ENCODE results near the gene LRRFIP1. TPM values are rescaled to one million over a fixed set of nuclear protein-coding genes. Genes with fewer than 3 reads are reported as not detected.

Gene LRRFIP1
- total and polyA plus RNA-seq, 2 of the 13 experiments (the other 11 are each of a cell fraction or from before 2014, with no cell fraction given), result 15.9 to 40.5 TPM

DNA sequence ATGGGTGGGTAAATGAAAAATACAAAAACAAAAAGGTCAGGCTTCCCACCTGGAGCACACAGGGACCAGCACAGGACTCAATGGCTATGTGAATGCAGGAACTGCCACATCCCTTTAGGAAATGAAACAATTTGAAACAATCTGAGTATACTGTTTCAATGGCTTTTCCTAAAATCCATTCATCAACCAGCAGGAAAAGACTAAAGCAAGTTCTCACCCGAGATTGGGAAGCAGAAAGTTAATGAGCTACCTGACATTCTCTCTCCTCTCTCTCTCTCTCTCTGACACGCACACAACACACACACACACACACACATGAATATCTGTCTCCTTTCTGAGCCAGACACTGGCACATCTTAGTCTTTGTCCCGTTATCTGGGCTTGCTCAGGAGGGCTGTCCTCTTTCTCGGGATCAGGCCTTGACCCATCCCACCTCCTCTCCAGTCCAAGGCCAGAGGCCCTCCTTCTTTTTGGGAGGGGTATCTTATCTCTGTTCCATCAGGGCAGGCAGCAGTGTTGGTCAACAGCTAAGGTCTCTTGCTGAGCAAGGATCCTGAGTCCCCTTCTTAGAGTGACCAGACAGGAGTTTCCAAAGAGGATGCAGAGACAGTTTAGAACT is 11.6 kb upstream of the LRRFIP1 start (continued):
- TF ChIP-seq ZNF382 (CRISPR knock-in tag; IDR thresholded peaks at IDR 0.05; ENCODE audit: borderline replicate concordance) (no peak), THAP7 (CRISPR knock-in tag; IDR thresholded peaks at IDR 0.05) (no peak), ZNF343 (CRISPR knock-in tag; IDR thresholded peaks at IDR 0.05) (no peak), ZFYVE20 (CRISPR knock-in tag; IDR thresholded peaks at IDR 0.05; ENCODE audit: borderline replicate concordance, low read depth) (no peak), ZNF746 (CRISPR knock-in tag; IDR thresholded peaks at IDR 0.05) (0 out of 2 replicates have a peak, but pooled peaks have one; percentile 39), E2F5 (CRISPR knock-in tag; conservative IDR thresholded peaks at IDR 0.05) (no peak)
- TF ChIP-seq, protein P1, sequence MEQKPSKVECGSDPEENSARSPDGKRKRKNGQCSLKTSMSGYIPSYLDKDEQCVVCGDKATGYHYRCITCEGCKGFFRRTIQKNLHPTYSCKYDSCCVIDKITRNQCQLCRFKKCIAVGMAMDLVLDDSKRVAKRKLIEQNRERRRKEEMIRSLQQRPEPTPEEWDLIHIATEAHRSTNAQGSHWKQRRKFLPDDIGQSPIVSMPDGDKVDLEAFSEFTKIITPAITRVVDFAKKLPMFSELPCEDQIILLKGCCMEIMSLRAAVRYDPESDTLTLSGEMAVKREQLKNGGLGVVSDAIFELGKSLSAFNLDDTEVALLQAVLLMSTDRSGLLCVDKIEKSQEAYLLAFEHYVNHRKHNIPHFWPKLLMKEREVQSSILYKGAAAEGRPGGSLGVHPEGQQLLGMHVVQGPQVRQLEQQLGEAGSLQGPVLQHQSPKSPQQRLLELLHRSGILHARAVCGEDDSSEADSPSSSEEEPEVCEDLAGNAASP (CRISPR knock-in tag; IDR thresholded peaks at IDR 0.05; ENCODE audit: borderline replicate concordance), result no peak

DNA sequence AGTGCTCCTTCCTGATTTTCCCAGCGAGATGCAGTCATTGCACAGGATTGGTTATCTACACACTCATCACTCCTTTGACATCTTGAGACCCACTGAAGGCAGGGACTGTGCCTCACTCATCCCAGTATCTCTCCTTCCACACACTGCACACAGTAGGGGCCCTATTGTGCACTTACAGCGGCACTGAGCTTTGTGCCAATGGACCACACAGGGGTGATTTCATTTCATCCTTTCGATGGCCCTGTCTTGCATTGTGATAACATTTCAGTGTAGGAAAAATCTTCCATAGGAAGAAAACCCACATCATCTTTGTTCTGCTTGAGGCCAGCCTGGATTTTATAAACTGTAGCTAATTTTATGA is 11.0 kb upstream of the LRRFIP1 start:
- Histone ChIP-seq H3K9me3 (ENCODE audit: low read length) (no peaks in the 10 kb centered on the region), H3K4me1 (ENCODE audit: insufficient read depth, low read length) (peaks cover 39% of the 10 kb centered on the region), H3K36me3 (replicated peaks in 1 of 2; ENCODE audit: control insufficient read depth in 1 of 2, insufficient read depth in 2 of 2, low read length in 2 of 2) (no peaks in the 10 kb centered on the region), H3K9ac (ENCODE audit: insufficient read depth, low read depth, low read length) (no peak overlapping the region), H3K27me3 (ENCODE audit: control insufficient read depth in 1 of 2, insufficient read depth in 2 of 2, low read length in 2 of 2) (peaks cover 0 to 39% of the 10 kb centered on the region in 2 experiments; a peak in 3 of 5 replicates), H3K4me2 (ENCODE audit: low read depth, low read length) (peak overlapping the region; percentile 37; the same call in 1 of the 2 replicates), H4K20me1 (ENCODE audit: insufficient read depth, low read length) (no peaks in the 10 kb centered on the region), H3K4me3 (replicated peaks in 1 of 3; ENCODE audit: insufficient read depth in 1 of 3, low read depth in 2 of 3, low read length in 3 of 3) (no peak overlapping the region), H3K27ac (ENCODE audit: extremely low read length, insufficient read depth, low read length) (no peak overlapping the region), H2AFZ (ENCODE audit: low read length) (no peak overlapping the region), H3K79me2 (ENCODE audit: insufficient read depth, low read length) (no peaks in the 10 kb centered on the region)
- ChIA-PET POLR2A (interaction anchor here (1.3 kb wide), 1 partner anchor 53 kb away, joined by 3 read pairs; no protein-coding TSS in a partner anchor), CTCF (ENCODE audit: low intra/inter-chr PET ratio, low total read pairs) (no interaction called here)
- no peak for ATAC-seq
- intact Hi-C loops (cut with micrococcal nuclease; ENCODE audit: unreplicated experiment) (no loop called here), in situ Hi-C loops (cut with HindIII; ENCODE audit: extremely low pct_ligation_motif_present, low pct_unique_long_range_greater_than_20kb) (no loop called here)
- WGBS (ENCODE audit: low lambda C conversion rate), result 58% methylated on average over 3 of the region's 3 CpGs
- BruUV-seq (replicated peaks), result no TSS peak
- DNase-seq (ENCODE audit: low spot score), result no peak
- no peak for FAIRE-seq
- TF ChIP-seq, protein P2, sequence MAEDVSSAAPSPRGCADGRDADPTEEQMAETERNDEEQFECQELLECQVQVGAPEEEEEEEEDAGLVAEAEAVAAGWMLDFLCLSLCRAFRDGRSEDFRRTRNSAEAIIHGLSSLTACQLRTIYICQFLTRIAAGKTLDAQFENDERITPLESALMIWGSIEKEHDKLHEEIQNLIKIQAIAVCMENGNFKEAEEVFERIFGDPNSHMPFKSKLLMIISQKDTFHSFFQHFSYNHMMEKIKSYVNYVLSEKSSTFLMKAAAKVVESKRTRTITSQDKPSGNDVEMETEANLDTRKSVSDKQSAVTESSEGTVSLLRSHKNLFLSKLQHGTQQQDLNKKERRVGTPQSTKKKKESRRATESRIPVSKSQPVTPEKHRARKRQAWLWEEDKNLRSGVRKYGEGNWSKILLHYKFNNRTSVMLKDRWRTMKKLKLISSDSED (CRISPR knock-in tag; IDR thresholded peaks at IDR 0.05), result no peak
- no peak for TF ChIP-seq NR3C1 (CRISPR knock-in tag; IDR thresholded peaks at IDR 0.05)
- no peak for TF ChIP-seq ZNF619 (CRISPR knock-in tag; IDR thresholded peaks at IDR 0.05)
- TF ChIP-seq JARID2 (CRISPR knock-in tag; IDR thresholded peaks at IDR 0.05; ENCODE audit: insufficient replicate concordance), result no peak
- no peak for TF ChIP-seq HHEX (CRISPR knock-in tag; IDR thresholded peaks at IDR 0.05)
- TF ChIP-seq ZNF44 (CRISPR knock-in tag; IDR thresholded peaks at IDR 0.05), result no peak
- no peak for TF ChIP-seq ZNF350 (CRISPR knock-in tag; IDR thresholded peaks at IDR 0.05; ENCODE audit: borderline replicate concordance, low read depth)
- no peak for TF ChIP-seq FOXA1 (IDR thresholded peaks at IDR 0.05)
- no peak for TF ChIP-seq FOXA1 (CRISPR knock-in tag; IDR thresholded peaks at IDR 0.05)
- TF ChIP-seq, protein P3, sequence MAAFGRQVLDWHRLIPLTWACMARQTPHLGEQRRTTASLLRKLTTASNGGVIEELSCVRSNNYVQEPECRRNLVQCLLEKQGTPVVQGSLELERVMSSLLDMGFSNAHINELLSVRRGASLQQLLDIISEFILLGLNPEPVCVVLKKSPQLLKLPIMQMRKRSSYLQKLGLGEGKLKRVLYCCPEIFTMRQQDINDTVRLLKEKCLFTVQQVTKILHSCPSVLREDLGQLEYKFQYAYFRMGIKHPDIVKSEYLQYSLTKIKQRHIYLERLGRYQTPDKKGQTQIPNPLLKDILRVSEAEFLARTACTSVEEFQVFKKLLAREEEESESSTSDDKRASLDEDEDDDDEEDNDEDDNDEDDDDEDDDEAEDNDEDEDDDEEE (CRISPR knock-in tag; IDR thresholded peaks at IDR 0.05), result no peak
- TF ChIP-seq RORA (CRISPR knock-in tag; IDR thresholded peaks at IDR 0.05), result no peak
- no peak for TF ChIP-seq ZNF546 (CRISPR knock-in tag; conservative IDR thresholded peaks at IDR 0.05)

Measured in HepG2 (cell line).